ENCODE data around the gene ELFN1.
A peak's percentile ranks its signal among the peaks of the same experiment; 100 is the strongest.

Gene ELFN1

DNA sequence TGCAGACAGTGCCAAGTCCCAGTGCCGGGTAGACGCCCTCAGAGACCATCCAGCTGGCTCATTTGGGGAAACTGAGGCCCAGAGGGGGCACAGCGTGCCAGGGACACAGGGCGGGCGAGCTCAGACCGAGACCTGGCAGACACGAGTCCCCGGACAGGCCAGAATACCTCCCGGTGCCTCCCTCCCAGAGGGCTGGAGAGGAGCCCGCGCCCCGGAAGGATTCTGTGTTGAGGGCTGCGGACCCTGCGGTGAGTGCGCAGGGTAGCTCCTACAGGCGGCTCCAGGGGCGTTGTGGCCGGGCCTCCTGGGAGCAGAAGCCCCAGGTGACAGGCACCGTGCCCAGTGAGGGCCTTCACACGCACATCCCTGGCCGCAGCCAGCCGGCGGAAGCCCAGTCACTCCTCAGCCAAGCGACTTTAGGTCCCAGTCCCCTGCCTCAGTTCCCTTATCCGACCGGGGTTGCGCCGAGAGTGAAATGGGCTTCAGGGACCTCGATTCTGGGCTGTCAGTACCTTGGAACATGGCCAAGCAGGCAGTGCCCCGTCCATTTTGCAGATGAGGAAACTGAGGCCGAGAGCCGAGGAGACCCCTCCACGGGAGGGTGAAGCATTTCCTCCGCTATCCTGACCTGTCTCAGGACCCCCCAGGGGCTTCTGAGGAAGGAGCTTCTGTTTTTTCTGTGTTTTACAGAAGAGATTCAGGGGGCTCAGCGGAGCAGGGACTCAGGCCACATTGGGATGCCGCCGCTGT is 73.6 kb downstream of the ELFN1 start:
- TF ChIP-seq, protein P1, sequence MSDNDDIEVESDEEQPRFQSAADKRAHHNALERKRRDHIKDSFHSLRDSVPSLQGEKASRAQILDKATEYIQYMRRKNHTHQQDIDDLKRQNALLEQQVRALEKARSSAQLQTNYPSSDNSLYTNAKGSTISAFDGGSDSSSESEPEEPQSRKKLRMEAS (IDR thresholded peaks at IDR 0.05; ENCODE audit: low read depth, low read length): no peak
- TF ChIP-seq CTCF (IDR thresholded peaks at IDR 0.05; ENCODE audit: low read depth, low read length): no peak
- DNase-seq (ENCODE audit: low read depth): peak; percentile 70
- peak overlapping the region; percentile 86 for H3K4me3 ChIP-seq (ENCODE audit: low read depth, low read length)

- no peak for TF ChIP-seq POLR2A (IDR thresholded peaks at IDR 0.05; ENCODE audit: extremely low read depth, insufficient read length)
- TF ChIP-seq, protein P1 (IDR thresholded peaks at IDR 0.05; ENCODE audit: low read depth, low read length): no peak
- H3K4me3 ChIP-seq (ENCODE audit: low read depth, low read length): no peak overlapping the region
- no peak for DNase-seq (ENCODE audit: low read depth)
Measured at GRCh38 chr7:1744296-1745017, 74.4 kb downstream of the ELFN1 start.

- no peak for TF ChIP-seq MYC (IDR thresholded peaks at IDR 0.05; ENCODE audit: low read depth, low read length)
- TF ChIP-seq, protein P1 (IDR thresholded peaks at IDR 0.05; ENCODE audit: low read depth, low read length): no peak
- no peak for TF ChIP-seq CTCF (IDR thresholded peaks at IDR 0.05; ENCODE audit: low read depth, low read length)
- no peak for TF ChIP-seq POLR2A (IDR thresholded peaks at IDR 0.05; ENCODE audit: extremely low read depth, insufficient read length)
- H3K4me3 ChIP-seq (ENCODE audit: low read depth, low read length): no peak overlapping the region
- DNase-seq (ENCODE audit: low read depth): no peak
Measured at GRCh38 chr7:1745018-1745532, 75.0 kb downstream of the ELFN1 start.

DNA sequence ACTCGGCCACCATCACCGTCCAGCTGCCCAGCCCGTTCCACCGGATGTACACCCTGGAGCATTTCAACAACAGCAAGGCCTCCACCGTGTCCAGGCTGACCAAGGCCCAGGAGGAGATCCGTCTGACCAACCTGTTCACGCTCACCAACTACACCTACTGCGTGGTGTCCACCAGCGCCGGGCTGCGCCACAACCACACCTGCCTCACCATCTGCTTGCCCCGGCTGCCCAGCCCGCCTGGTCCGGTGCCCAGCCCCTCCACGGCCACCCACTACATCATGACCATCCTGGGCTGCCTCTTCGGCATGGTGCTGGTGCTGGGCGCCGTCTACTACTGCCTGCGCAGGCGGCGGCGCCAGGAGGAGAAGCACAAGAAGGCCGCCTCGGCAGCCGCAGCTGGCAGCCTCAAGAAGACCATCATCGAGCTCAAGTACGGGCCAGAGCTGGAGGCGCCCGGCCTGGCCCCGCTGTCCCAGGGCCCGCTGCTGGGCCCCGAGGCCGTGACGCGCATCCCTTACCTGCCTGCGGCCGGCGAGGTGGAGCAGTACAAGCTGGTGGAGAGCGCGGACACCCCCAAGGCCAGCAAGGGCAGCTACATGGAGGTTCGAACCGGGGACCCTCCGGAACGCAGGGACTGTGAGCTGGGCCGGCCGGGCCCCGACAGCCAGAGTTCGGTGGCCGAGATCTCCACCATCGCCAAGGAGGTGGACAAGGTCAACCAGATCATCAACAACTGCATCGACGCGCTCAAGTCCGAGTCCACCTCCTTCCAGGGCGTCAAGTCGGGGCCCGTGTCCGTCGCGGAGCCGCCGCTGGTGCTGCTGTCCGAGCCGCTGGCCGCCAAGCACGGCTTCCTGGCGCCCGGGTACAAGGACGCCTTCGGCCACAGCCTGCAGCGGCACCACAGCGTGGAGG is 75.8 kb downstream of the ELFN1 start:
- no peak for DNase-seq (ENCODE audit: low read depth)
- TF ChIP-seq, protein P1 (IDR thresholded peaks at IDR 0.05; ENCODE audit: low read depth, low read length): no peak
- no peak for TF ChIP-seq CTCF (IDR thresholded peaks at IDR 0.05; ENCODE audit: low read depth, low read length)
- no peak for TF ChIP-seq POLR2A (IDR thresholded peaks at IDR 0.05; ENCODE audit: extremely low read depth, insufficient read length)
- no peak for TF ChIP-seq MYC (IDR thresholded peaks at IDR 0.05; ENCODE audit: low read depth, low read length)
- no peak overlapping the region for H3K4me3 ChIP-seq (ENCODE audit: low read depth, low read length)

- H3K4me3 ChIP-seq (ENCODE audit: low read depth, low read length): no peak overlapping the region
- no peak for TF ChIP-seq POLR2A (IDR thresholded peaks at IDR 0.05; ENCODE audit: extremely low read depth, insufficient read length)
- TF ChIP-seq, protein P1 (IDR thresholded peaks at IDR 0.05; ENCODE audit: low read depth, low read length): no peak
- no peak for TF ChIP-seq CTCF (IDR thresholded peaks at IDR 0.05; ENCODE audit: low read depth, low read length)
- TF ChIP-seq MYC (IDR thresholded peaks at IDR 0.05; ENCODE audit: low read depth, low read length): no peak
- no peak for DNase-seq (ENCODE audit: low read depth)
Measured at GRCh38 chr7:1746491-1746975, 76.5 kb downstream of the ELFN1 start.
